KBM-7 (cell line): ENCODE results near the gene KNCN.

Experiments used
- DNase-seq: peaks from one replicate; pipeline ENCODE4 v3.0.0-alpha.2; 2015
- in situ Hi-C: fragments of 300-500 bp; cut with MboI; formaldehyde crosslinking; loops from 2 replicates; pipeline ENCODE4 v1.14.3; 2020; ENCODE audit warnings: low sequenced_read_pairs, low pct_unique_long_range_greater_than_20kb, mixed read lengths

The KNCN gene

DNA sequence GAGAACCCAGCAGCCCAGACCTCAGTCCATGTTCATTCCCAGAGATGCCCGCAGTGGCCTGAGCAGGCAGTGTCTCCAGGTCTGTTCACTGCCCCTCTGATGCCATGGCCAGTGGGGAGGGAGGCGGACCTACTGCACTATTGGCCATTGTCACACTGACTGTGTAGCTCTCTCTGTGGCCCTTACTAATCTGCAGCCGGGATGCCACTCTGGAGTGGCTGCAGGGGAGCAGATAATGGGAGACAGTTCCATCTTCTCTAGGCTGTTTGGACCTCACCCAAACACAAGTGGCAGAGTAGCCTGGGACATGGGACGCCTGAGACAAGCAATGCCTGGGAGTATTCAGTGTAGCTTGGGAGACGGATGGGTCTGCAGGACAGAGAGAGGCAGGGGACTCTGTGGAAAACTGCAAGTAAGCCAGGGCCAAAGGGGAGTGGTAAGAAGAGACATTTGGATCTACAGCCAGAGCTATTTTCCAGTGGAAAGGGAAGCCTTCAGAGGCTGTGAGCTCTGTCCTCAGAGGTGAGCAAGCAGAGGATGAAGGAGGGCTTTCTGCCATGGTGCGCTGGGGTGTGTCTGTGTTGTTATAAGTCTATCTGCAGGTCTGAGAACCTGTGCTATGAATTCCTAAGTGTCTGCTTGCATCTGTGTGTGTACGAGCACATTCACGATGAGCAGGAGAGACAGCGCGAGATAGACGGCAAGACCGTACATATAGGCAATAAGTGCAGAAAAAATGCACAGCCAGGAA, 35.1 kb downstream of the KNCN start:
- in situ Hi-C loops: no loop called here
- no peak for DNase-seq

DNA sequence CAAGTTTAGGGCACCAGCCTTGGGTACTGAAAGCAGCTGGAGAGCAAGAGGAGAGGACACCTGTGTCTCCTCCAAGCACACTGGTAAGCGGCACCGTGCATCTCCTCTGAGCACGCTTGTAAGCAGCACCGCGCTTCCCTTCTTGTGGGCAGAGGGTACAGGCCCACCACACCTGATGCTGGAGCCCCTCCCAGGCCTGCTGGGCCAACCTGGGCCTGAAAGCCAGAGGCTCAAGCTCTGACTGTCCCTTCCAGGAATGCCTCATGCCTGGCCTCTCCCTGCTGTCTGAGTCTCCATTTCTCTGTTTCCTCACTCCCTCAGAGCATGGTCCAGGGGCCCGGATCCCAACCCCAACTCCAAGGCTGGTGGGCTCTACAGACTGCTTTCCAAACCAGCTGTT, 35.9 kb downstream of the KNCN start:
- no peak for DNase-seq
- in situ Hi-C loops: no loop called here

DNA sequence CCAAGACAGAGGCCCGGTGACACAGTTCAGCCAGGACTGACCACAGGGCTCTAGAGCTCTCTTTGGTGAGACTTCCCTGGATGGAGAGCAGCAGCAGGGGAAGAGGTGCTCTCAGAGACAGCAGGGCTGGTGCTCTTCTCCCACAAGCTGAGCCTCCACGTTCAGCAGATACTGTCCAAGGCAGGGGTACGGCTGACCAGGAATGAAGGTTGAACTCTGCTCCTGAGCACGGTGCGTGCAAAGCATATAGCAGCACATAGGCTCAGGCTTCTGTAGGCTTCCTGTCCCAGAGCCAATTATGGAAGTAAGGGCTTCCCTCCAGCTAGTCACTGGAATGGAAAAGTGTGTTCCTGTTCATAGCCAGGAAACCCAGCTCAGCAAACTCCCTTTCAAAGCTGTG, 37.9 kb downstream of the KNCN start:
- in situ Hi-C loops: no loop called here
- no peak for DNase-seq

DNA sequence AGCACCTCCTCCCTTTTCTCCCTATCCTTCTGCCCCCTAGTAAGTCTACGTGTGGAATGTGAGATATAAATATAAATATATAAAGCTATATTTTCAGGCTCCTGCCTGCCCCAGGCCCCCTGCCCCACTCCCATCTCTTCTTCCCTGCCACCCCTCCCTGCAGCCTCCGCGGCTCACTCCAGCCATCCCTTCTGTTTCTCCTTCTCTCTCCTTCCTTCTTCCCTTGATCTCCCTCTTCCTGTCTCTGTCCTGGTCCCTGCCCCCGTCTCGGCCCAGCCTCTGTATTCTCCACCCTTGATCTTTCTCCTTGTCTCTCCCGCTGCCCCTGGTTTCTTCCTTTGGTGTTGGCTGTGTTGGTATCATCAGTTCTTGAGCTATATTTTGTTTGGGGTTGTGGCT, 38.7 kb downstream of the KNCN start:
- in situ Hi-C loops: no loop called here
- no peak for DNase-seq

DNA sequence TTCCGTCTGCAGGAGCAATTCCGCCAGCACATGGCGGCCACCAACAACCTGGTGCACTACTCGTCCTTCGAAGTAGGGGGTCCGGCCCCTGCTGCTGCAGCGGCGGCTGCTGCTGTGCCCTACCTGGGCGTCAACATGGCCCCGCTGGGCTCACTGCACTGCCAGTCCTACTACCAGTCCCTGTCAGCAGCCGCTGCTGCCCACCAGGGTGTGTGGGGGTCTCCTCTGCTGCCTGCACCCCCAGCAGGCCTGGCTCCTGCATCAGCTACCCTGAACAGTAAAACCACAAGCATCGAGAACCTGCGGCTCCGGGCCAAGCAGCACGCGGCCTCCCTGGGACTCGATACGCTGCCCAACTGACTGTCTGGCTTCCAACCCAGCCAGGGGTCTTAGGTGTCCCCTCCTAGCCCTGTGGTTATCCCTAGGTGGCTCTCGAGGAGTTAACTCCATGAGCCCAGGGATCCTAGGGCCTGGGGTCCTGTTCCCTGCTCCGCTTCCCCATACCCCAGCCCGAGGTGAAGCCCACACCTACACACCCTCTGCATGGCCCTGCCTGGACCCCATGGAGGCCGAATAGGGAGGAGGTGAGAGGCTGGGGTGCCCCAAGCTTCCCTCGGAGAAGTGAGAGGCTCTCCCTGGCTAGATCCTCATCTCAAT, 39.2 kb downstream of the KNCN start:
- in situ Hi-C loops: no loop called here
- no peak for DNase-seq

DNA sequence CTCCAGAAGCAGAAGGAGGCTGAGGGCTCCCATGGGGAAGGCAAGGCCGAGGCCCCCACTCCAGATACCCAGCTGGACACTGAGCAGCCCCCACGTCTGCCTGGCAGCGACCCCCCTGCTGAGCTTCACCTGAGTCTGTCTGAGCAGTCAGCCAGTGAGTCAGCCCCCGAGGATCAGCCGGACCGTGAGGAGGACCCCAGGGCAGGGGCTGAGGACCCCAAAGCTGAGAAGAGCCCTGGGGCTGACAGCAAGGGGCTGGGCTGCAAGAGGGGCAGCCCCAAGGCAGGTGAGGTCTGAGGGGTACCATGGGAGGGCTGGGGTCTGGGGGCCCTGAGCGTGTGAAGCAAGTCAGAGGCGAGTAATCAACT, 40.5 kb downstream of the KNCN start:
- DNase-seq: no peak
- in situ Hi-C loops: no loop called here

DNA sequence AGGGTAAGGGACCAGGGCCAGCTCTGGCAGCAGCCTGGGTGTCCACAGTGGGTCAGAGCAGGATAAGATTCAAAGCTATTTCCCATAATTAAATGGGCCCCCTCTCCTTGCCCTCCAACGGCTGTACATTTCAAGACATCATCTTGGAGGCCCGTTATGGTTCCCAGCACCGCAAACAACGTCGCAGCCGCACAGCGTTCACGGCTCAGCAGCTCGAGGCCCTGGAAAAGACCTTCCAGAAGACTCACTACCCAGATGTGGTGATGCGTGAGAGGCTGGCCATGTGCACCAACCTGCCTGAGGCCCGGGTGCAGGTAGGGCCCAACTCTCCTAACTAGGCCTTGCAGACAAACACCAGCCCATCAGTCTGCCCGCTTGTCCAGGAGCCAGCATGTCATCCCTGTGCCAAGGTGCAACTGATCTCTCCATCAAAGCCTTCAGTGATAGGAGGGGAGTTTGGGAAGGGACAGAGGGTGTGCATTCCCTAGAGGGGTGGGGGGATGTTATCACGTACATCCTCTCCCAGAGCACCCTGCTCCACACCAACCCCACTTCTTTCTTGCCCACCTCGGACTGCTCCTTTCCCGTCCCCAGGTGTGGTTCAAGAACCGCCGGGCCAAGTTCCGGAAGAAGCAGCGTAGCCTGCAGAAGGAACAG, 41.0 kb downstream of the KNCN start:
- no peak for DNase-seq
- in situ Hi-C loops: no loop called here

DNA sequence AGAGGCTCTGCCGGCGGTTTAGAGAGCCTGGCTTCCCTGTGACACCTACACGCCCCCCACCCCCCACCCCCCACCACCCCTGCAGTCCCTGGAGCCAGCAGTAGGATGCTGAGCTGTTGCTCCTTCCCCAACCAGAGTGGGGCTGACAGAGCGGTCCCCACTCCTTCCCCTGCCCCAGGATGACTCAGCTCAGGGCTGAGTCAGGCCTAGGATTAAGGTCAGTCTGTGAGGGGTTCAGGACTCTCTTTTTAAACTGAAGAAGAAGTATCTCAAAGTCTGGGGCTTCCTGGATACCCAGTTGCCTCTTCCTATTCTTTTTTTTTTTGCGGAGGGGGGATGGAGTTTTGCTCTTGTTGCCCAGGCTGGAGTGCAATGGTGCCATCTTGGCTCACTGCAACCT, 42.7 kb downstream of the KNCN start:
- DNase-seq: no peak
- in situ Hi-C loops: no loop called here

DNA sequence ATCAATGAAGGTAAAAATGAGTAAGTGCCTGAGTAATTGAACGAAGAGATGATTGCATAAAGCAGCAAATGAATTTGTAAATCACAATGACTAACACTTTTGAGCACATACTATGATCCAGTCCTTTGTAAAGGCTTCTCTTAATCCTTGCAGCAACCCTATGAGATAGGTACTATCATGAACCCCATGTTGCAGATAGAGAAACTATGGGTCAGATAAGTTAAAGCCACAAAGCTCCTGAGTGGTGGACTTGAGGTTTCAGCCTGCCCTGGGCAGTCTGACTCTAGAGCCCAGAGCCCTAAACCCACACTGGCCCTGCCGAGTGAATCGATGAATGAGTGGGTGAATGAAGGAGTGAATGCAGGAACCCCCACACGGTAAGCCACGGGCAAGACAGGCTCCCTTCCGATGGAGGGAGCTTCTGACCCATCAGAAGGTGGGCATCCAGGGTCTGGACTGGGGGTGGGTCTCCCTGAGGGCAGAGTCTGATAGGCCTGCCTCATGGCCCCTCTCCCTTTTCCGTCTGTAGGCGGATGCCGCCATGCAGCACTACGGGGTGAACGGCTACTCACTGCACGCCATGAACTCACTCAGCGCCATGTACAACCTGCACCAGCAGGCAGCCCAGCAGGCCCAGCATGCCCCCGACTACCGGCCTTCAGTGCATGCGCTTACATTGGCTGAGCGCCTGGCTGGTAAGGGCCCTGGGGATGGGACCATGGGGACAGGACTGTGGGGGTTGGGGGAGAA, 44.8 kb downstream of the KNCN start:
- in situ Hi-C loops: no loop called here
- DNase-seq: no peak

DNA sequence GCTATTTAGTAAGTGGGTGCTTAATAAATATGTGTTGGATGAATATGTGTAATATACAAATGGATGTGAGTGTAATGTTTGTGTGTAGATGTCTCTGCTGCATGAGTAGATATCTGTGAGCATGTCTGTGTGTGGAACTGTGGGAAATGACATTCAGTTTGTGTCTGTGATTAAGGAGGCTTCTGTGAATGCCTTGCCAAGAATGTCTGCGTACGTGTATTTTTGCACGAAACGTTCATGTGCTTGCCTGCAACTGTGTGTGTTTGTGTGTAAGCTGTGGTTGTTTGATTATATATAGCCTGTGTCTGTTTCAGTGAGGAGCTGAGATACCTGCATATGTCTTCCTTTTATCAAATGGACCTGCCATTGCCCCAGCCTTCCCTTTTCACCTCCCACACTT, 48.0 kb downstream of the KNCN start:
- in situ Hi-C loops: no loop called here
- no peak for DNase-seq

DNA sequence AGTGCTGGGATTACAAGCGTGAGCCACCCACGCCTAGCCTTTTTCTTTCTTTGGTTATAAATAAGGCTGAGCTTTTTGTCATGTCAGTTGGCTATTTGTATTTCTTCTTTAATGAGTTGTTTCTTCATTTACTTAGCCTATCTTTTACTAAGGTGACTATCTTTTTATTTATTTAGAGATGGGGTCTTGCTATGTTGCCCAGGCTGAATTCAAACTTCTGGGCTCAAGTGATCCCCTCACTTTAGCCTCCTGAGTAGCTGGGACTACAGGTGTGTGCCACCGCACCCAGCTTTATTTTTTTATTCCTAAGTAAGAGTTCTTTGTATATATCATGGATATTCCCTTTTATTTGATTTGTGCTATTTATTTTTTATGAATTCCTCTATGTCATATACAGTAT, 49.9 kb downstream of the KNCN start:
- in situ Hi-C loops: no loop called here
- no peak for DNase-seq

DNA sequence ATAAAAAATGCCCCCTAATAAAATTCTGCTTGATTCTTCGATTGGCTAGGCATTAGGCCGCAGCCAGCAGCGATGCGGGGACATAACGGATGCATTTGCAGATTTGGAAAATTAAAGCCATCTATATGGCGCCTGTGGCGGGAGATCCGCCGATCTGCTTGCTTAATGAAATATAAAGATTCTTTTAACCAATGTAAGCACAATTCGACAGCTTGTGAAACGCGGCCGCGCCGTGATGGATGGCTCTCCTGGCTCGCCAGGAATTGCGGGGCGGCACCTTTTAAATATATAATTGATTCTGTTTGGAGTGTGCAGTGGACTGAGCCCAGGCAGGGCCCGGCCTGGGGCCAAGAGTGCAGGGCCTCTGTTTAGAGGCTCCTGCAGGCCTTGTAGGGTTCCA, 53.8 kb downstream of the KNCN start:
- in situ Hi-C loops: no loop called here
- DNase-seq: no peak

DNA sequence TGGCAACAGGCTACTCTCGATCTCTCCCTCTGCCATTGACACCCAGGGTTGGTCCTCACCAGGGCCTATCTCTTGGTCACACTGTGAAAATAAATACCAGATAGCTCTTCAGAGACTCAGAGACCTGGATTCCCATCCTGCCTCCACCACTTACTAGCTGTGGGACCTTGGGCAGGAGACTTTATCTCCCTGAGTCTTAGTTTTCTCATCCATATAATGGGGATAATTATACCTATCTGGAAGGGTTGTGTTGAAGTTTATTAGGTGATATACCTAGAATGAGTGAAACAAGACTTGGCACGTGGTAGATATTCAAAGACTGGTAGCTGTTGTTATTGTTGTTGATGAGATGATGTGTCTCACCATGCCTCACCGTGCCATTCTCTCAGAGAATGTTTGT, 54.4 kb downstream of the KNCN start:
- in situ Hi-C loops: no loop called here
- no peak for DNase-seq

DNA sequence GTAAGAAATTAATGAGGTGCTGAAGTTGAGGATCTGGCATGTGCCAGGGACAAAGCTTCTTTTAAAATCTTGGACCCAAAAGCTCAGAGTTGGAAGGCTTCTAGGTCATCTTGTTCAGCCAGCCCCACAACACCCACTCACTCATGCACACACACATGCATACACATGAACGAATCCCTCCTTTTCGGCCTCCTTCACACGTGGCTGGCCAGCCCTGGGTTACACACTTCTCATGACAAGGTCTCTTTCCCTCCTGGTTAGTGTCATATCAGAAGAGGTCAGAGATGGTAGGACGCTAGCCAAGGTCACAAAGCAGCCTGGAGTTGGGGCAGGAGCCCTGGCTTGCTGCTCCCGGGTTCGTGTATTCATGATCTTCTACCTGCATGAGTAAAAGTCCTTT, 54.9 kb downstream of the KNCN start:
- in situ Hi-C loops: no loop called here
- no peak for DNase-seq

DNA sequence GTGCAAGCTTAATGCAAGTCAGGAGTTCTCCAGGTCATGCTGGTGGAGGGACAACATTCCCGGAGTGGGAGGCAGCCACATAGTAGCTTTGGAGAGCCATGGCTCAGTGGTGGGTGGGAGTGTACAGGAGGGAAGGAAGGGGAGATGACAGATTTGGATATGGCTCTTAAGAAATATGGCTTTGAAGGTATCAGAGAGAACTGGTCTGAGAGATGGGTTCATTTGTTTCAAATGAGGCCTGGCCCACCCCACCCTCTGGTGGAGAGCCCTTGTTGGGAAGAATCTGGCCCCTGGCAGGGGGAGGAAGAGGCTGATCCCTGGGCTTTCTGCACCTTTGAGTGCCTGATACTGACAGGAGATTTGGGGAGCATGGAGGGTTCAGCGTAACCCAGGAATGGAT, 55.7 kb downstream of the KNCN start:
- no peak for DNase-seq
- in situ Hi-C loops: no loop called here
